ENCODE results near the gene WIPI1. TPM values are rescaled to one million over a fixed set of nuclear protein-coding genes. Genes with fewer than 3 reads are reported as not detected.
"Not testable (repeated sequence)": the region's sequence is repeated elsewhere in the genome, so short reads cannot be mapped to it uniquely, and the experiment has no call there.

WIPI1 gene
- total RNA-seq, 1 donor from 2014 or later, result 252 TPM

DNA sequence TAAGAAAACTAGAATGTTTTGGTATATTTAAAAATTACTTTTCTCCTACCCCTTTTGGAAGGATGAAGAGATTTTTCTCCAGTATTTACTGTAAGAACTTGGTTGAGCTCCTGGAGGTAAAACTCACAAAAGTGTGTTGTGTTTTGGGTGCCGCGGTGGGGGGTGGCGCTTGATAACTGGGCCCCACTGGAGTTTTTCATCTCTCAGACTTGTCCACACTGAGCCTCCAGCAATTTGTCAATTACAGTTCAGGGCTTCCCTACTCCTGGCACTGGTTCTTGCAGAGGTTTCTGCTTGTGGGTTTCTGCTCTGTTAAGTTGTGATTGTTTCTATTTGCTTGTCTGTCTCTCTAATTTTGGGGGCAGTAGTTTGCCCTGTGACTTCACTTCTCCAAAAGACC lies 40.0 kb downstream of the WIPI1 start:
- TF ChIP-seq, protein P1, sequence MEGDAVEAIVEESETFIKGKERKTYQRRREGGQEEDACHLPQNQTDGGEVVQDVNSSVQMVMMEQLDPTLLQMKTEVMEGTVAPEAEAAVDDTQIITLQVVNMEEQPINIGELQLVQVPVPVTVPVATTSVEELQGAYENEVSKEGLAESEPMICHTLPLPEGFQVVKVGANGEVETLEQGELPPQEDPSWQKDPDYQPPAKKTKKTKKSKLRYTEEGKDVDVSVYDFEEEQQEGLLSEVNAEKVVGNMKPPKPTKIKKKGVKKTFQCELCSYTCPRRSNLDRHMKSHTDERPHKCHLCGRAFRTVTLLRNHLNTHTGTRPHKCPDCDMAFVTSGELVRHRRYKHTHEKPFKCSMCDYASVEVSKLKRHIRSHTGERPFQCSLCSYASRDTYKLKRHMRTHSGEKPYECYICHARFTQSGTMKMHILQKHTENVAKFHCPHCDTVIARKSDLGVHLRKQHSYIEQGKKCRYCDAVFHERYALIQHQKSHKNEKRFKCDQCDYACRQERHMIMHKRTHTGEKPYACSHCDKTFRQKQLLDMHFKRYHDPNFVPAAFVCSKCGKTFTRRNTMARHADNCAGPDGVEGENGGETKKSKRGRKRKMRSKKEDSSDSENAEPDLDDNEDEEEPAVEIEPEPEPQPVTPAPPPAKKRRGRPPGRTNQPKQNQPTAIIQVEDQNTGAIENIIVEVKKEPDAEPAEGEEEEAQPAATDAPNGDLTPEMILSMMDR (IDR thresholded peaks at IDR 0.05; ENCODE audit: partially characterized antibody, unreplicated experiment), result no peak
- H3K27ac Mint-ChIP-seq (ENCODE audit: unreplicated experiment), result no peak overlapping the region
- no peak for DNase-seq

DNA sequence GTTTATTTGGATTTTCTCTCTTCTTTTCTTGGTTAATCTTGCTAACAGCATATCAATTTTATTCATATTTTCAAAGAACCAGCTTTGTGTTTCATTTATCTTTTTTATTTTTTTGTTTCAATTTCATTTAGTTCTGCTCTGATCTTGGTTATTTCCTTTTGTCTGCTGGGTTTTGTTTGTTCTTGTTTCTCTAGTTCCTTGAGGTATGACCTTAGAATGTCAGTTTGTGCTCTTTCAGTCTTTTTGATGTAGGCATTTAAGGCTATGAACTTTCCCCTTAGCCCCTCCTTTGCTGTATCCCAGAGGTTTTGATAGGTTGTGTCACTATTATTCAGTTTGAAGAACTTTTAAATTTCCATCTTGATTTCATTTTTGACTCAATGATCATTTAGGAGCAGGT lies 42.4 kb downstream of the WIPI1 start:
- H3K36me3 Mint-ChIP-seq (ENCODE audit: unreplicated experiment), result peaks cover 46% of the 10 kb centered on the region
- not testable (repeated sequence) for H3K4me1 Mint-ChIP-seq (ENCODE audit: low read depth, unreplicated experiment); H3K27ac Mint-ChIP-seq (ENCODE audit: unreplicated experiment); H3K27me3 Mint-ChIP-seq (ENCODE audit: unreplicated experiment); H3K4me3 Mint-ChIP-seq (ENCODE audit: unreplicated experiment); DNase-seq
- peaks cover 39% of the 10 kb centered on the region for H3K9me3 Mint-ChIP-seq (ENCODE audit: unreplicated experiment)

More for the DNA sequence above, 40.0 kb downstream of the WIPI1 start:
- H3K36me3 Mint-ChIP-seq (ENCODE audit: unreplicated experiment), result peaks cover 62% of the 10 kb centered on the region
- no peaks in the 10 kb centered on the region for H3K4me1 Mint-ChIP-seq (ENCODE audit: low read depth, unreplicated experiment)
- H3K4me3 Mint-ChIP-seq (ENCODE audit: unreplicated experiment), result no peak overlapping the region
- peaks cover 17% of the 10 kb centered on the region for H3K27me3 Mint-ChIP-seq (ENCODE audit: unreplicated experiment)
- H3K9me3 Mint-ChIP-seq (ENCODE audit: unreplicated experiment), result peaks cover 51% of the 10 kb centered on the region

DNA sequence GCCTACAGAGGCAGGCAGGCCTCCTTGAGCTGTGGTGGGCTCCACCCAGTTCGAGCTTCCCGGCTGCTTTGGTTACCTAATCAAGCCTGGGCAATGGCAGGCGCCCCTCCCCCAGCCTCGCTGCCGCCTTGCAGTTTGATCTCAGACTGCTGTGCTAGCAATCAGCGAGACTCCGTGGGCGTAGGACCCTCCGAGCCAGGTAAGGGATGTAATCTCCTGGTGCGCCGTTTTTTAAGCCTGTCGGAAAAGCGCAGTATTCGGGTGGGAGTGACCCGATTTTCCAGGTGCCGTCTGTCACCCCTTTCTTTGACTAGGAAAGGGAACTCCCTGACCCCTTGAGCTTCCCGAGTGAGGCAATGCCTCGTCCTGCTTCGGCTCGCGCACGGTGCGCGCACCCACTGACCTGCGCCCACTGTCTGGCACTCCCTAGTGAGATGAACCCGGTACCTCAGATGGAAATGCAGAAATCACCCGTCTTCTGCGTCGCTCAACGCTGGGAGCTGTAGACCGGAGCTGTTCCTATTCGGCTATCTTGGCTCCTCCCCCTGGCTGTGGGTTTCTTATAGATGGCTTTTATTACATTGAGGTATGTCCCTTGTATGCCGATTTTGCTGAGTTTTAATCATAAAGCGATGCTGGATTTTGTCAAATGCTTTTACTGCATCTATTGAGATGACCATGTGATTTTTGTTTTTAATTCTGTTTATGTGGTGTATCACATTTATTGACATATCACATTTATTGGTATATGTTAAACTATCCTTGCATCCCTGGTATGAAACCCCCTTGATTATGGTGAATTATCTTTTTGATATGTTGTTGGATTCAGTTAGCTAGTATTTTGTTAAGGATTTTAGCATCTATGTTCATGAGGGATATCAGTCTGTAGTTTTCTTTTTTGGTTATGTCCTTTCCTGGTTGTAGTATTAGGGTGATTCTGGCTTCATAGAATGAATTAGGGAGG lies 43.4 kb downstream of the WIPI1 start:
- DNase-seq; H3K4me1 Mint-ChIP-seq (ENCODE audit: low read depth, unreplicated experiment); H3K27me3 Mint-ChIP-seq (ENCODE audit: unreplicated experiment): not testable (repeated sequence)
- Mint-ChIP-seq H3K36me3 (ENCODE audit: unreplicated experiment) (peaks cover 40% of the 10 kb centered on the region), H3K27ac (ENCODE audit: unreplicated experiment) (peak overlapping the region; percentile 33), H3K9me3 (ENCODE audit: unreplicated experiment) (peaks cover 33% of the 10 kb centered on the region), H3K4me3 (ENCODE audit: unreplicated experiment) (peak overlapping the region; percentile 82)

DNA sequence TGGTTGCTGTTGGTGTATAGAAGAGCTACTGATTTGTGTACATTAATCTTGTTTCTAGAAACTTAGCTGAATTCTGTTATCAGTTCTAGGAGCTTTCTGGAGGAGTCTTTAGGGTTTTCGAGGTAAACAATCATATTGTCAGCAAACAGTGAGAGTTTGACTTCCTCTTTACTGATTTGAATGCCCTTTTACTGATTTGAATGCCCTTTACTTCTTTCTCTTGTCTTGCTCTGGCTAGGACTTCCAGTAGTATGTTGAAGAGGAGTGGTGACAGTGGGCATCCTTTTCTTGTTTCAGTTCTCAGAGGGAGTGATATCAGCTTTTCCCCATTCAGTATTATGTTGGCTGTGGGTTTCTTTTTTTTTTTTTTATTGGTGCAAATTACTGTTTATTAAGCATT lies 49.6 kb downstream of the WIPI1 start:
- H3K27me3 Mint-ChIP-seq (ENCODE audit: unreplicated experiment); H3K27ac Mint-ChIP-seq (ENCODE audit: unreplicated experiment); H3K4me3 Mint-ChIP-seq (ENCODE audit: unreplicated experiment); DNase-seq; H3K9me3 Mint-ChIP-seq (ENCODE audit: unreplicated experiment); H3K4me1 Mint-ChIP-seq (ENCODE audit: low read depth, unreplicated experiment): not testable (repeated sequence)
- H3K36me3 Mint-ChIP-seq (ENCODE audit: unreplicated experiment), result peaks cover 11% of the 10 kb centered on the region

DNA sequence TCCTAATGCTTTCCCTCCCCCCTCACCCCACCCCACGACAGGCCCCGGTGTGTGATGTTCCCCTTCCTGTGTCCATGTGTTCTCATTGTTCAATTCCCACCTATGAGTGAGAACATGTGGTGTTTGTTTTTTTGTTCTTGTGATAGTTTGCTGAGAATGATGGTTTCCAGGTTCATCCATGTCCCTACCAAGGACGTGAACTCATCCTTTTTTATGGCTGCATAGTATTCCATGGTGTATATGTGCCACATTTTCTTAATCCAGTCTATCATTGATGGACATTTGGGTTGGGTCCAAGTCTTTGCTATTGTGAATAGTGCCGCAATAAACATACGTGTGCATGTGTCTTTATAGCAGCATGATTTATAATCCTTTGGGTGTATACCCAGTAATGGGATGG lies 53.5 kb downstream of the WIPI1 start:
- H3K27ac Mint-ChIP-seq (ENCODE audit: unreplicated experiment); DNase-seq; H3K27me3 Mint-ChIP-seq (ENCODE audit: unreplicated experiment); H3K4me3 Mint-ChIP-seq (ENCODE audit: unreplicated experiment); H3K9me3 Mint-ChIP-seq (ENCODE audit: unreplicated experiment); H3K4me1 Mint-ChIP-seq (ENCODE audit: low read depth, unreplicated experiment): not testable (repeated sequence)
- H3K36me3 Mint-ChIP-seq (ENCODE audit: unreplicated experiment), result peaks cover 11% of the 10 kb centered on the region

DNA sequence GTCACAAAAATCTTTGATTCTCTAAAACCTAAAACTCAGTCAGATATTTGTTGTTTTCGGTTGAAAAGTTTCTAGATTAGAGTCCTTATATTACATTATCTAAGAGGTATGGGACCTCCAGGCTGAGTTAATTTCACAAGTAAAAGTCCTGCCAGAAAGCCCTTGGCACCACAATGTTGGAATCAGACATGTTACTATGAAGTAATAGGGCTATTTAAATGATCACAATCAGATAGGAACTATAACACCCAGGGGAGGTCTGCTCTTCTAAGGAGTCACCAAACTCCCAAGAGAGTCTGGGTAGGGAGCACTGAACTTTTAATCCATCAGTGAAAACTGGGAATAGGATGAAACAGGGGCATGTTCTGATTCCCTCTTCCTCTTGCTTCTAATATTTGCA lies 54.2 kb downstream of the WIPI1 start:
- Mint-ChIP-seq H3K9me3 (ENCODE audit: unreplicated experiment) (peaks cover 8% of the 10 kb centered on the region), H3K4me3 (ENCODE audit: unreplicated experiment) (no peak overlapping the region), H3K36me3 (ENCODE audit: unreplicated experiment) (peaks cover 11% of the 10 kb centered on the region), H3K27me3 (ENCODE audit: unreplicated experiment) (peaks cover 4% of the 10 kb centered on the region), H3K27ac (ENCODE audit: unreplicated experiment) (no peak overlapping the region), H3K4me1 (ENCODE audit: low read depth, unreplicated experiment) (peaks cover 7% of the 10 kb centered on the region)
- DNase-seq, result no peak
- TF ChIP-seq, protein P1 (IDR thresholded peaks at IDR 0.05; ENCODE audit: partially characterized antibody, unreplicated experiment), result no peak

DNA sequence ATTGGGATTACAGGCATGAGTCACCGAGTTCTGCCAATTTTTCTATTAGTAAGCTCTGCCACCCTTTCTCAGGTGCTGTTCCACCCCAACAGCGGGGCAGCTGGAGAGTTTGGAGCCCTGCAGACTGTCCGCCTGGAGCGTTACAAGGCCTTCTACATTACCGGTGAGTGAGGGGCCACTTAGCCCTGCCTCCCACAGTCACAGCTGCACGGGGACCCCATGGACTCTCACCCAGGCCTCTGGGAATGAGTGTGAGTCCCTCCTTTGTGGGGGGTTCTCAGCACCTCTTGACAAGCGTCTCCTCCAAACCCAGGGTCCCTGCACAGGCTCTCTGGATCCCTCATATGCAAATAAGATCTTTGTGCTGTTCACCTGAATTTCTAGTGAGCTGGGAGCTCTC lies 56.0 kb downstream of the WIPI1 start:
- H3K4me1 Mint-ChIP-seq (ENCODE audit: low read depth, unreplicated experiment), result peaks cover 7% of the 10 kb centered on the region
- peaks cover 6% of the 10 kb centered on the region for H3K36me3 Mint-ChIP-seq (ENCODE audit: unreplicated experiment)
- H3K27me3 Mint-ChIP-seq (ENCODE audit: unreplicated experiment), result peaks cover 4% of the 10 kb centered on the region
- no peak overlapping the region for H3K4me3 Mint-ChIP-seq (ENCODE audit: unreplicated experiment)
- peaks cover 2% of the 10 kb centered on the region for H3K9me3 Mint-ChIP-seq (ENCODE audit: unreplicated experiment)
- H3K27ac Mint-ChIP-seq (ENCODE audit: unreplicated experiment), result no peak overlapping the region
- TF ChIP-seq, protein P1 (IDR thresholded peaks at IDR 0.05; ENCODE audit: partially characterized antibody, unreplicated experiment), result no peak
- DNase-seq, result no peak
